ENCODE results near the gene GNG4.

GRCh38 chr1:235527196-235527814, 122.3 kb downstream of the GNG4 start:
- TF ChIP-seq, protein P1, sequence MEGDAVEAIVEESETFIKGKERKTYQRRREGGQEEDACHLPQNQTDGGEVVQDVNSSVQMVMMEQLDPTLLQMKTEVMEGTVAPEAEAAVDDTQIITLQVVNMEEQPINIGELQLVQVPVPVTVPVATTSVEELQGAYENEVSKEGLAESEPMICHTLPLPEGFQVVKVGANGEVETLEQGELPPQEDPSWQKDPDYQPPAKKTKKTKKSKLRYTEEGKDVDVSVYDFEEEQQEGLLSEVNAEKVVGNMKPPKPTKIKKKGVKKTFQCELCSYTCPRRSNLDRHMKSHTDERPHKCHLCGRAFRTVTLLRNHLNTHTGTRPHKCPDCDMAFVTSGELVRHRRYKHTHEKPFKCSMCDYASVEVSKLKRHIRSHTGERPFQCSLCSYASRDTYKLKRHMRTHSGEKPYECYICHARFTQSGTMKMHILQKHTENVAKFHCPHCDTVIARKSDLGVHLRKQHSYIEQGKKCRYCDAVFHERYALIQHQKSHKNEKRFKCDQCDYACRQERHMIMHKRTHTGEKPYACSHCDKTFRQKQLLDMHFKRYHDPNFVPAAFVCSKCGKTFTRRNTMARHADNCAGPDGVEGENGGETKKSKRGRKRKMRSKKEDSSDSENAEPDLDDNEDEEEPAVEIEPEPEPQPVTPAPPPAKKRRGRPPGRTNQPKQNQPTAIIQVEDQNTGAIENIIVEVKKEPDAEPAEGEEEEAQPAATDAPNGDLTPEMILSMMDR (IDR thresholded peaks at IDR 0.05; ENCODE audit: low read length) = no peak
- no peak for TF ChIP-seq EZH2phosphoT487 (IDR thresholded peaks at IDR 0.05; ENCODE audit: low read length)
